ENCODE measurements around the gene EML6.

The EML6 gene

GRCh38 chr2:55011831-55012671, 288.6 kb downstream of the EML6 start:
- no peak for DNase-seq

- DNase-seq, result no peak
These were observed 289.4 kb downstream of the EML6 start for GRCh38 chr2:55012672-55013484.

- DNase-seq, result no peak
These were observed 290.5 kb downstream of the EML6 start for GRCh38 chr2:55013936-55014335.

GRCh38 chr2:55014962-55015939, 291.8 kb downstream of the EML6 start:
- peak; percentile 47 for DNase-seq

- DNase-seq, result no peak
These were observed 294.0 kb downstream of the EML6 start for GRCh38 chr2:55017428-55017827.

DNA sequence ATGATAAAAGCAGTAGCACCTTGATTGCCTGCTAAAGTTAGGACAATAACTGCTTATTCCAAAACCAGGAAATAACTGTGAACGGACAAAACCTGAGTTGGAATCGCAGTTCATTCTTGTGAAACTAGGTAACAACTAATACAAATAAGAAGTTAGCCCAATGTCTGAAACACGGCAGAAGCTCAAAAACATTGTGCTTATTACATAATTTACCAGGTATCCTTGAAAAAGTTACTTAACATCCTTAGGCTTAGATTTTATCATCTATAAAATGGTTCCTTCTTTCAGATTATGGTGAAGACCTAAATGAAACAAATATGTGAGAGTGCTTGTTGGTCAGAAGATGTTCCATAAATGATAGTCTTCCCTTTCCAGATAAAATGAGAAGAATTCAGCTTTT, 294.4 kb downstream of the EML6 start:
- DNase-seq, result no peak

DNA sequence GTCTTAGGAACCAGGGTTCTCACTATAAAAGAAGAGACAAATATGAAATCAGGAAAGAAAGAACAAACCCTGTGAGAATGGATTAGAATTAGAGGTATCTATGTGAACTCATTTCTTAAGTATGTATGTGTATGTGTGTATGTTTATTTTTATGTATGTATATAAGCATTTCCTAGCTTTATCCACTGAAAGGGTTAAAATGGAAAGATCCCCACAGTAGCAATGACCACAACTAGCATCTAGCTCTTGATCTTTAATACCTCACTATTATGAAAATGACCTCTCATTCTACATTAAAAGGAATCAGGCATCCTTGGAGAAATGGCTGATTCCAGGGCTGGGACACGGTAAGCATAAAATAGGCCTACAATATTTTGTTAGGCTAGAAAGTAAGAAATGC, 295.2 kb downstream of the EML6 start:
- DNase-seq, result no peak

GRCh38 chr2:55019526-55020258, 296.2 kb downstream of the EML6 start:
- no peak for DNase-seq
